H1 (cell line): ENCODE results near the gene FSCN2. TPM values are rescaled to one million over a fixed set of nuclear protein-coding genes. Genes with fewer than 3 reads are reported as not detected.

Experiments used
- CTCF ChIA-PET: fragments of 300-600 bp; sonication (Branson Sonifier 250); formaldehyde crosslinking; loops from one replicate; lab custom pipeline; 2021; ENCODE audit not compliant: partially characterized antibody; lab: Charles Lee
- POLR2A ChIA-PET: fragments of 300-600 bp; sonication (Branson Sonifier 250); formaldehyde crosslinking; loops from one replicate; lab custom pipeline; 2021; ENCODE audit warnings: inconsistent platforms; ENCODE audit not compliant: partially characterized antibody; lab: Charles Lee
- DNase-seq, 2 experiments: peaks; one replicate each; pipeline versions ENCODE4 v3.0.0 to v3.0.0-alpha.2; 2010 to 2022; ENCODE audit warnings: low spot score in 2 of 2, low read depth in 1 of 2, mixed read lengths in 1 of 2
- FAIRE-seq: peaks from 2 replicates; lab custom pipeline; 2011; peaks lifted over from hg19 to GRCh38; lab: Jason Lieb, UNC
- H2AFZ ChIP-seq: 2 replicates; pipeline ENCODE4 v1.8.1; 2012; ENCODE audit warnings: low read length, inconsistent platforms
- H2AK5ac ChIP-seq: 2 replicates; pipeline ENCODE4 v1.6.1; 2013; ENCODE audit warnings: low read depth, low read length
- H2BK120ac ChIP-seq: replicated peaks from 2 replicates; pipeline ENCODE3; 2013; ENCODE audit warnings: low read depth, low read length, inconsistent platforms
- H2BK12ac ChIP-seq: 2 replicates; pipeline ENCODE4 v1.6.1; 2013; ENCODE audit warnings: low read depth, low read length
- H2BK15ac ChIP-seq: 2 replicates; pipeline ENCODE4 v1.6.1; 2013; ENCODE audit warnings: low read length
- H2BK20ac ChIP-seq: 2 replicates; pipeline ENCODE4 v1.6.1; 2013; ENCODE audit warnings: low read length
- H2BK5ac ChIP-seq: 2 replicates; pipeline ENCODE4 v1.6.1; 2013; ENCODE audit warnings: low read depth, low read length
- H3K14ac ChIP-seq: 2 replicates; pipeline ENCODE4 v1.6.1; 2013; ENCODE audit warnings: inconsistent platforms; ENCODE audit not compliant: insufficient read length
- H3K18ac ChIP-seq: 2 replicates; pipeline ENCODE4 v1.6.1; 2013; ENCODE audit warnings: low read length; ENCODE audit errors: extremely low read depth
- H3K23ac ChIP-seq: 2 replicates; pipeline ENCODE4 v1.6.1; 2013; ENCODE audit warnings: inconsistent platforms; ENCODE audit not compliant: insufficient read length
- H3K23me2 ChIP-seq: 2 replicates; pipeline ENCODE4 v1.6.1; 2013; ENCODE audit warnings: low read depth, low read length
- H3K27ac ChIP-seq: 2 replicates; pipeline ENCODE4 v1.6.1; 2011; ENCODE audit warnings: low read depth, low read length, inconsistent platforms
- H3K27me3 ChIP-seq, 4 experiments: replicated peaks in 1 of 4; 1 replicate in 1 of 4; 2 replicates in 3 of 4; pipeline versions ENCODE4 v1.6.1 to v1.8.1; 2011 to 2013; ENCODE audit warnings: low read length in 3 of 4, mild to moderate bottlenecking in 3 of 4, inconsistent platforms in 2 of 4, mixed read lengths in 2 of 4, moderate library complexity in 1 of 4; ENCODE audit not compliant: control insufficient read depth in 3 of 4, insufficient read depth in 3 of 4; ENCODE audit errors: extremely low read depth in 1 of 4
- H3K36me3 ChIP-seq, 4 experiments: 2 replicates each; pipeline versions ENCODE4 v1.6.1 to v1.8.1; 2011 to 2013; ENCODE audit warnings: mild to moderate bottlenecking in 4 of 4, low read length in 3 of 4, moderate library complexity in 2 of 4, control low read depth in 1 of 4, inconsistent platforms in 1 of 4; ENCODE audit not compliant: insufficient read depth in 4 of 4, control insufficient read depth in 2 of 4
- H3K4ac ChIP-seq: replicated peaks from 2 replicates; pipeline ENCODE3; 2013; ENCODE audit warnings: low read length, low read depth, mixed read lengths, inconsistent platforms; ENCODE audit not compliant: insufficient read length
- H3K4me1 ChIP-seq, 4 experiments: replicated peaks in 1 of 4; 1 replicate in 1 of 4; 2 replicates in 3 of 4; pipeline versions ENCODE4 v1.6.1 to v1.8.1; 2011 to 2013; ENCODE audit warnings: low read length in 3 of 4, inconsistent platforms in 2 of 4, mixed read lengths in 1 of 4; ENCODE audit not compliant: insufficient read depth in 4 of 4, control insufficient read depth in 3 of 4
- H3K4me2 ChIP-seq, 2 experiments: 2 replicates each; pipeline versions ENCODE4 v1.6.1 to v1.8.1; 2011 to 2013; ENCODE audit warnings: low read depth in 2 of 2, low read length in 2 of 2, control low read depth in 1 of 2, inconsistent platforms in 1 of 2, mild to moderate bottlenecking in 1 of 2; ENCODE audit not compliant: insufficient read depth in 1 of 2
- H3K4me3 ChIP-seq, 4 experiments: fragments of 200-600, 300-600 bp in 1 of 4; sonication (generic), shearing (Covaris generic), sonication (Bioruptor Twin) in 1 of 4; 2 replicates each; pipeline versions ENCODE4 v1.5.1 to v1.8.1; 2011 to 2016; ENCODE audit warnings: low read length in 4 of 4, low read depth in 3 of 4, control low read depth in 2 of 4, inconsistent platforms in 2 of 4, mild to moderate bottlenecking in 2 of 4, mixed read lengths in 1 of 4, moderate library complexity in 1 of 4; ENCODE audit not compliant: insufficient read depth in 2 of 4; ENCODE audit errors: extremely low read depth in 1 of 4
- H3K56ac ChIP-seq: replicated peaks from 2 replicates; pipeline ENCODE3; 2013; ENCODE audit warnings: low read depth, mild to moderate bottlenecking, mixed read lengths, low read length, inconsistent platforms; ENCODE audit not compliant: insufficient read length
- H3K79me1 ChIP-seq: 2 replicates; pipeline ENCODE4 v1.6.1; 2013; ENCODE audit warnings: low read depth, low read length, control low read depth
- H3K79me2 ChIP-seq, 2 experiments: 2 replicates each; pipeline versions ENCODE4 v1.6.1 to v1.8.1; 2012 to 2013; ENCODE audit warnings: low read length in 2 of 2, mild to moderate bottlenecking in 2 of 2, inconsistent platforms in 1 of 2; ENCODE audit not compliant: insufficient read depth in 2 of 2, control insufficient read depth in 1 of 2
- H3K9ac ChIP-seq, 4 experiments: replicated peaks in 1 of 4; 1 replicate in 1 of 4; 2 replicates in 3 of 4; pipeline versions ENCODE4 v1.6.1 to v1.8.1; 2011 to 2013; ENCODE audit warnings: low read depth in 3 of 4, low read length in 3 of 4, control low read depth in 2 of 4, mild to moderate bottlenecking in 2 of 4, moderate library complexity in 2 of 4, inconsistent platforms in 1 of 4; ENCODE audit errors: extremely low read depth in 1 of 4
- H3K9me3 ChIP-seq, 2 experiments: 2 replicates each; pipeline versions ENCODE4 v1.6.1 to v1.8.1; 2012 to 2013; ENCODE audit warnings: mild to moderate bottlenecking in 2 of 2, moderate library complexity in 2 of 2, control low read depth in 1 of 2, inconsistent platforms in 1 of 2, low read depth in 1 of 2, low read length in 1 of 2, mixed read lengths in 1 of 2; ENCODE audit not compliant: insufficient read depth in 2 of 2
- H4K20me1 ChIP-seq, 2 experiments: replicated peaks in 1 of 2; 2 replicates each; pipeline versions ENCODE3 to v1.8.1; 2011 to 2013; ENCODE audit warnings: inconsistent platforms in 2 of 2, low read length in 2 of 2, mild to moderate bottlenecking in 1 of 2; ENCODE audit not compliant: insufficient read depth in 2 of 2, control insufficient read depth in 1 of 2
- H4K5ac ChIP-seq: 2 replicates; pipeline ENCODE4 v1.6.1; 2013; ENCODE audit warnings: low read length, low read depth, mixed read lengths, inconsistent platforms; ENCODE audit not compliant: insufficient read length
- H4K8ac ChIP-seq: 2 replicates; pipeline ENCODE4 v1.8.0; 2013; ENCODE audit warnings: mild to moderate bottlenecking, moderate library complexity, low read length, inconsistent platforms; ENCODE audit not compliant: insufficient read depth; ENCODE audit errors: extremely low read depth
- H4K91ac ChIP-seq: replicated peaks from 2 replicates; pipeline ENCODE3; 2013; ENCODE audit warnings: low read length, mixed read lengths, inconsistent platforms; ENCODE audit not compliant: insufficient read length
- SAP30 ChIP-seq: fragments of 300-600 bp; sonication (generic); IDR thresholded peaks from 2 replicates; pipeline ENCODE4 v1.7.1; 2012; ENCODE audit warnings: low read length, moderate library complexity, mild to moderate bottlenecking, inconsistent platforms; ENCODE audit not compliant: insufficient read depth, insufficient replicate concordance
- SRF ChIP-seq: IDR thresholded peaks from 2 replicates; pipeline ENCODE4 v1.6.1; 2011; ENCODE audit warnings: mild to moderate bottlenecking, low read depth, low read length, moderate library complexity
- WGBS, 2 experiments: shearing (Covaris generic) in 1 of 2; methylation state at CpG; one replicate each; pipeline versions ENCODE4 v1.1.6 to v1.1.7; 2013 to 2015; ENCODE audit warnings: low lambda C conversion rate in 2 of 2, mixed read lengths in 2 of 2, inconsistent platforms in 1 of 2, low coverage in 1 of 2, missing lambda C conversion rate in 1 of 2; ENCODE audit not compliant: insufficient replicate concordance in 2 of 2, insufficient coverage in 1 of 2, insufficient read length in 1 of 2; ENCODE audit errors: extremely low coverage in 1 of 2, missing lambda C conversion rate in 1 of 2; 5-methylcytosine and 5-hydroxymethylcytosine counted together
- polyA plus RNA-seq, 7 experiments: library from polyadenylated mRNA; depleted of rRNA in 3 of 7; stranded (reverse) in 5 of 7; unstranded in 2 of 7; fragments of >200 nt in 5 of 7; fragments of 200-250 nt in 2 of 7; gene quantifications; 1 replicate in 5 of 7; 2 replicates in 1 of 7; 4 replicates in 1 of 7; pipeline versions ENCODE4 v1.2.1 to v1.2.3, GENCODE V29; 2011 to 2013; ENCODE audit warnings: missing spikeins in 2 of 7, mixed read lengths in 2 of 7
- total RNA-seq: library from RNA; stranded (reverse); fragmentation: NEBNext Ultra II Directional; extraction: Animal tissue kit (Norgen Biotek cat#: 25700); gene quantifications from 2 replicates; pipeline ENCODE4 v1.2.1, GENCODE V29; 2021

FSCN2 gene
- total and polyA plus RNA-seq, 2 of the 8 experiments (the other 6 are each of a cell fraction or from before 2014, with no cell fraction given) = 0.18 to 0.30 TPM

- no peaks in the 10 kb centered on the region for H4K20me1 ChIP-seq
- H2AFZ ChIP-seq = no peak overlapping the region
- no peaks in the 10 kb centered on the region for H3K79me1 ChIP-seq
- H3K56ac ChIP-seq = no peak overlapping the region
- no peak overlapping the region for H2BK15ac ChIP-seq
- ChIA-PET POLR2A (interaction anchor here (0.7 to 35.8 kb wide), 3 partner anchors 10 to 210 kb away, joined by 3 to 1004 read pairs (median 22); partner anchors contain the start of genes ACTG1 and FSCN2), CTCF (interaction anchor here (1.4 to 3.0 kb wide), 2 partner anchors 15 to 58 kb away, joined by 5 to 18 read pairs; no protein-coding TSS in a partner anchor)
- H2AK5ac ChIP-seq = no peak overlapping the region
- H4K8ac ChIP-seq = peak overlapping the region; percentile 89
- peaks cover 0 to 3% (median 2%) of the 10 kb centered on the region in 4 experiments; a peak in 3 of 7 replicates for H3K4me1 ChIP-seq
- no peaks in the 10 kb centered on the region for H3K27me3 ChIP-seq
- H3K79me2 ChIP-seq = no peaks in the 10 kb centered on the region
- no peak overlapping the region for H4K91ac ChIP-seq
- no peak overlapping the region for H3K9ac ChIP-seq
- no peaks in the 10 kb centered on the region for H3K36me3 ChIP-seq
- no peak for FAIRE-seq
- no peak overlapping the region for H3K4me2 ChIP-seq
- H2BK12ac ChIP-seq = 0 out of 2 replicates have a peak overlapping the region, but pooled peaks have one; percentile 39
- H3K9me3 ChIP-seq = no peaks in the 10 kb centered on the region
- H2BK120ac ChIP-seq = no peak overlapping the region
- no peak overlapping the region; the same call in 1 of the 2 replicates for H2BK20ac ChIP-seq
- no peak overlapping the region for H3K4me3 ChIP-seq
- no peak overlapping the region for H3K4ac ChIP-seq
- H3K23me2 ChIP-seq = no peaks in the 10 kb centered on the region
- TF ChIP-seq SAP30 = no peak
- no peak for TF ChIP-seq SRF
- H3K23ac ChIP-seq = no peak overlapping the region
- H3K18ac ChIP-seq = peak overlapping the region; percentile 32; the same call in 1 of the 2 replicates
- WGBS, 2 experiments = 93% methylated on average over 33 of the region's 64 CpGs; no CpG with 5 or more reads in 1 of the 2 experiments
- no peak for DNase-seq
- H4K5ac ChIP-seq = no peak overlapping the region
- peak overlapping the region; percentile 52; the same call in 1 of the 2 replicates for H2BK5ac ChIP-seq
- no peak overlapping the region for H3K14ac ChIP-seq
- no peak overlapping the region for H3K27ac ChIP-seq
These were observed 29.1 kb upstream of the FSCN2 start for GRCh38 chr17:81498953-81499600.
